ENCODE measurements around the gene VRK1.
"Not testable (repeated sequence)": the region's sequence is repeated elsewhere in the genome, so short reads cannot be mapped to it uniquely, and the experiment has no call there.

VRK1 gene

DNA sequence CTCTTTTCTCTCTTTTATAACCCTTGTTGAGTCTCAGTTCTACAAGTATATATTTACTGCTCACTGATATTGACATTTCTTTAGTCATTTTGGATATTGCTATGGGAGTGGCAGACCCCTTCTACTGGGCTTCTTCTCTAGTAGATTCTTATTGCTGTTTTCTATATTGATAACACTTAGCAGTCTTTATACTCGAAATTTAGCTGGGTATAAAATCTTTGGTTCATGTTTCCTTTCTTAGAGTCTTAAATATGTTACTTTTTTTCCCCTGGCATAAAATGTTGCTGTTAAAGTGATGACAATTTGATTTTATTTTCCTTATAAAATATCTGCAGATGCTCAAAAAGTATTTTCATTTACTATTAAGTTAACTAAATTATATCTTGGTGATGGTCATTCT, 32.6 kb downstream of the VRK1 start:
- no peak for DNase-seq

DNA sequence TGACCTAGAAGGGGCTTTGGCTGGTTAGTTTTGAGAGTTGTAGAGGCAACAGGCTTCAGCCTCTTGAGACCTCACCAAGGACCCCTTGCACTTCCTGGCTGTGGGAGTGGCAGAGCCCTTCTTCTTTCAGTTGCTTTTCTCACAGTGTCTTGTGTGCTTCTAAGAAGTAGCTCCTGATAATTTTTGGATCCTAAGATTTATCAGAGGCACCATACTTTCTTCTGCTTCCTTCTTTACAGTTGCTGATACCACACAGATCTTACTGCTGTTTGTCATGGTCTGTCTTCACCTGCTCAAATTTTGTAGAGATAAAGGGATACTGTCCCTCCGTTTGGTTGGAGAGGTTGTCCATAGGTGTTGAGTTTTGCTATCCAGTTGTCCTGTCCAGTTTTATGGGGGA, 33.8 kb downstream of the VRK1 start:
- DNase-seq: no peak

DNA sequence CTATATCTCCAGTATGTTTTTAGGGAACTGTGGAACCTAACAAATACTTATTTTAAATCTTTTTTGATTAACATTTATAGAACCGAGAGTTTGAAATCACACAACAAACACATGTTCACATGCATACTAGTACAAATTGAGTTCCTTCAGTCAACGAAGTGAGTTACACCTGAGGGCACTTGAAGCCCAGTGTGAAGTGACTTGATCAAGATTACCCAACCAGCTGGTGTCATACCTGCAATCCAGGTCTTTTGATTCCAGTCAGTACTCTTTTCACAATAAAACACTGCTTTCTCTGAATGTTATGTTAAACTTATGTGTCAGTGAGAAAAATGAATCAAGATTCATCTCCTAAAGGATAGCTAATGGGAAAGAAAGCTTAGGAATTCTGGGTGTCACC, 35.2 kb downstream of the VRK1 start:
- no peak for DNase-seq

DNA sequence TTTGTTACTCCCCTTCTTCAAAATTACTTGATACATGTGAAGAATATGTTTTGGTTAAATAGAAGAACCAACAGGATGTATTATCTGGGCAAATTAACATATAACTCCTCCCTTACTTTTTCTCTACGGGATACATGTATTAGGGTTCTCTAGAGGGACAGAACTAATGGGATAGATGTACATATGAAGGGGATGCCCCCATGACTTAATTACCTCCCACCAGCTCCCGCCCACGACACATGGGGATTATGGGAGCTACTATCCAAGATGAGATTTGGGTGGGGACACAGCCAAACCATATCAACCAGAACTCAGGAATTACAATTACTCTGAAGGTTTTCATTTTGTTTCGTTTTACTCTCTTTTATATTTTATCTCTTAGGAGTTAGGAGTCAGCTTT, 41.3 kb downstream of the VRK1 start:
- no peak for DNase-seq

DNA sequence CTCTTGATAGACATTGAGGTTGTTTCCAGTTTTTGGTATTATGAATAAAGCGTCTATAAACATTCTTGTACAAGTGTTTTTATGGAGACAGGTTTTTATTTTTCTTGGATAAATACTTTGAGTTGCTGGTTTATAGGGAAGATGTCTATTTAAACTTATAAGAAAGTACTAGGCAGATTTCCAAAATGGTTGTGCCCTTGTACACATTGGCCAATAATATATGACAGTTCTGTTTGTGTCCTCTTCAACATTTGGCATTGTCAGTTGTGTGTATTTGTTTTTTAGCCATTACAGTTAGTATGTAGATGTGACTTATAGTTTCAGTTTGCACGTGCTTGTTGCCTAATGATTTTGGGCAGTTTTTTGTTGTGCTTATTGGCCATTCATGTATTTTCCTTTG, 42.1 kb downstream of the VRK1 start:
- DNase-seq: no peak

DNA sequence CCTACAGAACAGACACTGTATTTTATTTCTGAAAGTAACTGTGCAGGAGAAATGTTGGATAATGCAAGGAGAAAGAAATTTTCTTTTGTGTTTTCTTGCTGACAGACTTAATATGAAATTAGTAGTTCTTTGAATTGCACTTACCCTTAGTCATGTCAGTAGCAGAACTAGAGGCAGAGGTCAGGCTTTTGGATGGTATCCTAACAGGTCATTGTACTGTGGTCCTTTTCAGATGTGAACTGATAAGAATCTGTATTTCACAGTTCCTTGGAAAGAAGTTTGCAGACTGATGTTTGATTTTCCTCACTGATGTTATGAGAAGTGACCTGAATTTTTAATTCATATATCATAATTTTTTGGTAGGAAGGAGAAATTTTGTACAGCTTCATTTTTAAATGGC, 46.0 kb downstream of the VRK1 start:
- no peak for DNase-seq

DNA sequence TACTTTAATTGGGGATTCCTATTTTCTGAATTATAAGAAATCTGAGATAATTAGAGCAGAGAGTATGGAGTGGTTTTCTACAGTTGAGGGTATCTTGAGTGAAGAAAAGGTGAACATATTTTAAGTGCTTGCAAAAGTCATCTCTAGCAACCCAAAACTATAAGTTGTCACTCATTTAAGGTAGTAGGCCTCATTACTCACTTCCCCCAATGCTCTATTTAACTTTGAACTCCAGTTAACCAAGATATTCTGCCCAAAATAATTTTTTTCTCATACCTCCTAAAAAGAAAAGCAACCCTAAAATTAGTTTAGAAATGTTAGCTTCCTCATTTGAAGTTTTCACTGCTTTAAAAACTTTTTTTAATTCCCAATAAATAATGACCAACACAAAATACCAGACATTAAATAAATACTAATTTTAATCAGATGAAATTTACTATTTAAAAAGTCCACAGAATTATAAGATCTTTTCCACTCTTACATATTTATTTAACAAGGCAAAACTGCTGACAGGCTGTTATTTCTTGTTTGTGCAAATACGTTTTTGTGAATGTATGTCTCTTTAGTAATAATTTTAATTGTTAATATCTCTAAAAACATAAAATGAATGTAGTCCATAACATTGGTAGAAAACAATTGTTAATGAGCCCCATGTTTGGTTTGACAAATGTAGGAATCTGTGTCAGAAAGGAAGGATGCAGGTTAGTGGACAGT, 47.8 kb downstream of the VRK1 start:
- no peak for DNase-seq

DNA sequence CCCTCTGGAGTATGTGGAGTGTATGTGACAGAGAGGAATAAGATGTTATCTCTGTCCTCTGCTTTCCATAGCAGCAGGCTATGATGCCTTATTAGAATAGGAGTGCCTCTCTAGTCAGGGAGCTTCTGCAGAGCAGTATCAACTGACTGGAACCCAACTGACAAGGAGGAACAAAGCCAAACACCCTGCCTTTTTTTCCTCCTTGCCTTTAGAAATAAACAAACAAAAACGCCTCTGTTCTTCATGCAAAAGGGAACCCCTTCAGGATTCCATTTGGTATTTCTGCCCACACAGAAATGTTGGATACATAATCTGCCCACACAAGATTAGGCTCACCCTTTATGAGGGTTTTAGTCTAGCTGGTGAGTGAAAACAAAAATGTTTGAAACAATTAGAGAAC, 50.3 kb downstream of the VRK1 start:
- no peak for DNase-seq

DNA sequence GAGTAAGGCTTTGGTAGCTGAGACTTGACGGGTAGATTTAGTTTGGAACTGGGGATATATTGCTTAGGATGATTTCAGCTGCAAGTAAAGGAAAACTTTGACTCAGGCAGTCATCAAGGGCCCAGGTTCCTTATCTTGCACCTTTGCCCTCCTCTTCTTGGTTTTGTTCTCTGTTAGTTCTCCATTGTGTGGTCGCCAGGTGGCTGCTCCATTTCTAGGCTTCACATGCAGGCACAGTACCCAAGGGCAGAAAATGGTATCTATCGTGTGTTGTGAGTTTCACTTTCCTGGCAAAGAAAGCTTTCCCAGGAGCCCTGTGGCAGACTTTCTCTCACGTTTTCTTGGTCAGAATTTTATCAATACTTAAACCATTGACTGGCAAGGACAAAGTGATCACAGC, 50.8 kb downstream of the VRK1 start:
- no peak for DNase-seq

DNA sequence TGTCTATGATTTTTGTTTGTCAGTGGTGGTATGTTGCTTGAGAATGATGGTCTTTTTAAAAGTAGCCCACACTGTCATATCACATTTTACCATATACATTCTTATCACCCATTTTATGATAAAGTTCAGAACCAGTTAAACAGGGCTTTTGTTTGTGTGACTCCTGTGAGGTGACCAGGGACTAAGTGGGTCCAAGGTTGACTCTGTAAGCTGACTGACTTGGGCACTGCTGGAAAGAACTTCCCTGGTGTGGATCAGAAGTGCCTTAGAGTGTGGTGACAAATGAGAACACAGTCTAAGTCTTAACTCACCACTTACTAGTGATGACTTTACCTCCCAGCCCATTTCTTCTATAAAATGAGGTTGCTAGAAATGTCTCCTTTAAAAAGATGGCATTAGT, 52.6 kb downstream of the VRK1 start:
- DNase-seq: no peak

DNA sequence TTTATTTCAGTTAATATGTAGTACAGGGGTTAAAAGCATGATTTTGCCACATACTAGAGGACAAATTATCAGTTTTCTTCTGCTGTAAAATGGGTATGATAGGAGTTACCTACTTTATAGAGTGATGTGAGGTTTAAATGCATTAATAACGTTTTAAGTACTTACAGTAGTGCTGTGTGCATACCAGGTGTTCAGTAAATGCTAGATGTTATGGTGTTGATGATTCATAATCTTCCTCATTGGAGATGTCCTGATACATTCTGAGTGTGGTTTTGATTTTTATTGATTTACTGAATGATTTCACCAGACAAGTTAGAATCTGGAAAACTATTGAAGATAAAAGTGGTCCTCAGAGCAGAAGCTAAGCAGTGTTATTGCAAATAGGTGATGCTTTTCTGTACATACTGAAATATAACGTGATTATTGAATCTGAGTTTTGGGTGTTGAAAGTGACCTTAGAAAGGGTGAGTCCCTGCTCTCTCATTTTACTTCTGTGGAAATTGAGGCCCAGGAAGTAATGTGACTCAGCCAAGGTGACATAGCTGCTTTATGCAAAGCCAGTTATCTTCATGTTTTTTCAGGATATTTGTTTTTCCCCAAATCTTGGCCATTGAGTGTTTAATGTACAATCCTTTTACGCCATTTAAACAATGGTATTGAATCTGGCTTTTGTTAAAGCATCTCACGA, 54.7 kb downstream of the VRK1 start:
- no peak for DNase-seq

DNA sequence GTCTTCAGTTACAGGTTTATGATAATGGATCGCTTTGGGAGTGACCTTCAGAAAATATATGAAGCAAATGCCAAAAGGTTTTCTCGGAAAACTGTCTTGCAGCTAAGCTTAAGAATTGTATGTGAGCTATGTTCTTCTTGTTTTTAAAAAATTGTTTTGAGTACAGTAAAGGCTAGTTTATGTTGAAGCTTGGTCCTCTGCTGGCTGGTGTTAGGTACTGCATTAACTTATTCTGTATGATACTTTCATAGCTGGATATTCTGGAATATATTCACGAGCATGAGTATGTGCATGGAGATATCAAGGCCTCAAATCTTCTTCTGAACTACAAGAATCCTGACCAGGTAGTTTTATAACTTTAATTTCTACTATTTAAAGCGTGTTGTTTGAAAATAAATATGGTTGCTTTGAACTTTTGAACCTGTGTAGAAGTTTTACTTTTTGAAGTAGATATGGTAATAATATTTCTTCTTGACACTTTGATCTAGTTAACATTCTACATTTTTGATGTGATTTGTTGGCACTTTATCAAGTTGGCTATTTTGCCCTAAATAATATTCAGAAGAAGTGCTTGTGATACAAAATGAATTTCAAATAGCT, 55.7 kb downstream of the VRK1 start:
- DNase-seq: peak; percentile 22

DNA sequence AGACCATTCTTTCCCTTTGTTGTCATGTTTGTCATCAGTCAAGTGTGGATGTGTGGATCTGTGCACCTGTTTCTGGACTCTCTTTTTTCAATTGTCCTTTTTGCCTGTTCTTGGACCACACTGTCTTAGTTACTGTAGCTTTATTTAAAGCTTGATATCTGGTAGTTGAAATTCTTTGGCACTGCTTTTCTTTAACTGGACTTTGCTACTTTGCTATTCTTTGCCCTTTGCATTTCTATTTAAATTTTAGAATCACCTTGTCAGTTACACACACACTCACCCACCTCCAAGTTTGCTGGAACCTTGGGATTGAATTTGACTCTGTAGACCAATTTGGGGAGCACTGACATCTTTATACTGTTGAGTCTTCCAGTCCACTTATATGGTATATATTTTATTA, 61.5 kb downstream of the VRK1 start:
- no peak for DNase-seq

DNA sequence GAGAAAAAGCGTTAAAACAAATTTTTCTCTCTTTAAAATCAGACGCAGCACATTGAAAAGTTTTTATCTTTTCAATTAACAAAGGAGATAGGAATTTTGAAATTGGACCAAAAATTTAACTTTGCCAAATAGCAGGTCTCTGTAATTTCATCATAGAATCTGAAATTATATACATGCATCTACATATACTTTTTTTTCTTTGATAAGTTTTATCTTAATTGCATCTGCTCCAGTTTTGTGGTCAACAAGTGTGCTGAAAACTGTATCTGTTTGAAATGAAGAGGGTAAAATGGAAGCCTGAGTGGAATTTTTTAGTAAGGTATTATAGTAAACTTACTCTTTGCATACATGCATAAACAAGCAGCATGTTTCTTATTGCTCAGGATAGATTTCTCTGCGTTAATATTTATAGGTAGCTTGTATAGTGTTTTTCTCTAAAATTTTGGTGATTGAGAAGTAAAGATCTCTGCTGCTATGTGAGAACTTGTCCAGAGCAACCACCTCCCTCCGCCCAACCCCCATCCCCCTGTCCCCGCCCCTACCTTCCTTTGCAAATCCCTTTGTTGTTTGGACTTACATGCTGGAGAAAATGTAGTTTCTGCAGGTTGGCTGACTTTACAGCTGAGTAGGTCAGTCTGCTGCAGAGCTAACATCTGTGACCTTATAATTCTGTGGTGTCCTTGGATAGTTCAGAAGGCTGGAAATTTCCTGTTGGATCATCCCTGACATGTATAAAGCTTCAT, 64.6 kb downstream of the VRK1 start:
- DNase-seq: no peak

DNA sequence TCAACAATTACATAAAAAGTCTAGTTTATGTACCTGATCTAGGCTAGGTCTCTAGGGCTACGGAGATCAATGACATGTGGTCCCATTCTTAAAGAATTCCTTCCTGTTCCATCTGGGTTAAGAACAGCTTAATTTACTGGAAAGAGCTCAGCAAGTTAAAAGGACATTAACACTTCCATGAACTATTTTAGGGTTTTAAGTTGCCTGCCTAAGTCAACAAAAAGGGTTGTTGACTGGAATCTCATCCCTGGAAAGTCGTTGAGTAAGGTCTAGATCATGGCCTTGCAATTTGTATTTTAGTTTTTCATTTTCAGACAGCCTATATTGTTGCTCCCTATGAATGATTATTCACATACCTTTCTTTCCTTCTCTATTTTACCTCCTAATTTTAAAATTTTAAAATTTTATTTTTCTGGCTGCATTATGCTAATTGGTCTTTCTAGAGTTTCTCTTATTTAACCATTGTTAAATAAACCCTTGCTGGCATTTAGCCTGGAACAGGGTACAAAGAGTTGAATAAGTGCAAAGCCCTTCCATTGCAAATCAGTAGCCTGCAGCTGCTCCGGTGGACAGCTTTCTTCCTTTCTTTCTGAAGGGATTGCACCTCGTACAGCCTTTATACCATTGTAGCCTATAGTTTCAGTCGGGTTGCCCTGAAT, 66.3 kb downstream of the VRK1 start:
- DNase-seq: no peak

DNA sequence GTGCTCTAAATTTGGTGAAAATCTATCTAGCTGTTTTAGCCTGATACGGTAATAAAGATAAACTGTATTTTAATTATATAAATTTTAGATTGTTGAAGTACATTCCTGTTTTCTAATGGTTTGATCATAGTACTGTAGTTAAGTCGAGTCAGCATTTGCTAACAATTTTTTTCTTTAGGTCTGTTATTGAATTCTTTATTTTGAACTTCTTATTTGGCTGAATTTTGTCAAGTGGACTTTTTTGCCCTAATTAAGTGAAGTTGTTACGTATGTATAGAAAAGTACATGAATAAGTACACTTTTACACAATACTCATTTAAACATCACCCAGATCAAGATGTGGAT, 66.8 kb downstream of the VRK1 start:
- DNase-seq: peak; percentile 4

DNA sequence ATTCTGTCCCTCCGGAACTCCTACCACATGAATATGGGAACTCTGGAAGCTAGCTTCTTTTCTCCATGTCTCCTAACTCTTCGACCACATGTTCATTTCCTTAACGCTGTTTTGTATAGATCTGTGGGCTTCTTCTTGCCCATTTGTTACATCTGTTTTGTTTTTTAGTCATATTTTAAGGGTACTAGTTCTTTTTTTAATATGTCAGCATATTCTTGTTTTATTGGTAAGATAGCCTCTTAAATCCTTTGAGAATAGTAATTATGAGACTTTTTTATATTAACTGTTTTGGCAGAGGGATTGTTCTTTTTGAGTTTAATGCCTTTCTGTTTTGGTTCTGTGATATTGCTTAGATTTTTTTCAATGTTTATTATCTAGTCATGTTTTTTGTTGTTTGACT, 70.5 kb downstream of the VRK1 start:
- DNase-seq: no peak

DNA sequence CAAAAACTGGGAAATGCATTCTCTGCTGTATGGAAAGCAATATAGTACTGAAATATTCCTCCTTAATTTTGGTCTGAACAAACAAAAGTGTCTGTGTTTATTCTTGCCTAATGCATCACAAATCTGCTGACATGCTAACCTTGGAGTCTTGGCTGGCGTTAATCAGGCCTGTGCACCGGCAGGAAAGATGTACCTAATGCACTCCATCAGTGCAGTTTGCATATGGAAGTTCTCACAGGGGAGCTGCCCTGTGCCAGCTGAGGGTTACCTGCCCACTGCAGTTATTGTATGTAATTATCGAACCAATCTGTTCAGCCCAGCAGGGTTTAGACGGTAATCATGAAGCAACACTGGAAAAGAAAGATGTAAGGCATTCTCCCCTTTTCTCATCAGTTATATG, 76.9 kb downstream of the VRK1 start:
- no peak for DNase-seq

DNA sequence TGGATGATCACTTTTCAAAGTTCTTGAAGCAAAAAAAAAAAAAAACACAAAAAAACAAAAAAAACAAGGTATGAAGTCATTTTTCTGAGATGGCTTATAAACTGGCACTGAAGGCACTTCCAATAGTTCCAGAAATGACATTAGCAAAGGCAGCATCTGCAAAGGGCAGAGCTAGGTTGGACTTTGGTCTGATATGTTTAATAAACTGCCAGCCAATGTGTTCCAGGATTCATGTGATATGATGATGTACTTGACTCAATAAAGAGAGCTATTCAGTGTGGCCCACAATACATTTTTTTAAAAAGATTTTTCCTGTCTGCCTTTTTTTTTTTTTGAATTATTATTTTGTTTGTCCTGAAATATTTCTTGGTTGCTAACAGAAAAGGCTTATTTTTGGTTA, 79.6 kb downstream of the VRK1 start:
- DNase-seq: no peak

DNA sequence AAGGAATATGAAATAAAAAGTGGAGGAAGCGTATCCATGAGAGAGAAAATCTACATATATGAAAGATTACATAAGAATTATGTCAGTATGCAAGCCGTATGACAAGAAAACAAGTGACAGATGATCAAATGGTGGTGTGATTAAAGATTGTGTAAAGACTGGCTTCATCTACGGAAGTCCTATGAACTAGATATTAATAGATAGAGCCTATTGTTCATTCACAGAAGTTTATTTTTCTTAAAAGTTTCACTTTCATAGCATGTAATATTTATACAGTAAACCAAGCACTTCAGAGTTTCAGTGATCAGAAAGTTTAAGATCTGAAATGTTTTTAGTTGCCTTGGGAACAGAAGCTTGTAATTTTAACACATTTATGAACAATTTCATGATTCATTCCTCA, 84.5 kb downstream of the VRK1 start:
- DNase-seq: peak; percentile 61

DNA sequence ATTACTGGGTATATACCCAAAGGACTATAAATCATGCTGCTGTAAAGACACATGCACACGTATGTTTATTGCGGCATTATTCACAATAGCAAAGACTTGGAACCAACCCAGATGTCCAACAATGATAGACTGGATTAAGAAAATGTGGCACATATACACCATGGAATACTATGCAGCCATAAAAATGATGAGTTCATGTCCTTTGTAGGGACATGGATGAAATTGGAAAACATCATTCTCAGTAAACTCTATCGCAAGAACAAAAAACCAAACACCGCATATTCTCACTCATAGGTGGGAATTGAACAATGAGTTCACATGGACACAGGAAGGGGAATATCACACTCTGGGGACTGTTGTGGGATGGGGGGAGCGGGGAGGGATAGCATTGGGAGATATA, 86.8 kb downstream of the VRK1 start:
- not testable (repeated sequence) for DNase-seq

DNA sequence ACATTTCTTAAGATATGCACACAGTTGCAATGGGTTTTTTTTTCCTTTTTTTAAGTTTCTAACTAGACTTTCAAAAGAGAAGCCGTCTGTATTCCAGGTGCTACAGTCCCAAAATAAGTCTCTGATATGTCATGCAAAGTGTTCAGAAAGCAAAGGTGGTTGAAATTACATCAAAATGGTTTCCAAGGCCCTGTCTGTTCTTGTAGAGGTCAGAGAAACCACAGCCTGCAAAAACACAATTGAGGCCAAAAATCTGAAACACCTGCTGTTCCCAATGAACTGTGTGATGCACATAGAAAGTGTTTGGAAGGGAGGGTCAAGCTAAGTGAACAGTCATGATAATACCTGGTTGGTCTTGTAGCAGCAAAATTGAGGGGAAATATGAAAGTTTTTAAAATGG, 91.0 kb downstream of the VRK1 start:
- DNase-seq: no peak

DNA sequence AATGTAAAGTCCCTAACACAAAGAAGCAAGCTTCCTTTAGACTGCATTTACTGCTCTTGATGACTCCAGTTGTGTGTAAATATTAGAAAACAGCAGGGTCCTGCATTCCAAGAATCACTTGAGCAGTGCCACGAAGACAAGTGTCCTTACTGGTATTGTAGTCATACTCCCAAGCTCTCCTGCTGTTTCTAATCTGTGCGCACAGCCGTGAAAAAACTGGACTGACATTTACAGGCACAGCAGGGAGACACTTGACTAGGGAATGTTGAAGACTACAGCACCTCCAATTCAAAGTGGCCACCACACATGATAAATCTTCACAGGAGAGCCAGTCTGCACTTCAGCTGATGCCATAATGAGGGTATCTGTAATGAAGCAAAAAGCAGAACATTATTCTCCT, 91.4 kb downstream of the VRK1 start:
- no peak for DNase-seq

DNA sequence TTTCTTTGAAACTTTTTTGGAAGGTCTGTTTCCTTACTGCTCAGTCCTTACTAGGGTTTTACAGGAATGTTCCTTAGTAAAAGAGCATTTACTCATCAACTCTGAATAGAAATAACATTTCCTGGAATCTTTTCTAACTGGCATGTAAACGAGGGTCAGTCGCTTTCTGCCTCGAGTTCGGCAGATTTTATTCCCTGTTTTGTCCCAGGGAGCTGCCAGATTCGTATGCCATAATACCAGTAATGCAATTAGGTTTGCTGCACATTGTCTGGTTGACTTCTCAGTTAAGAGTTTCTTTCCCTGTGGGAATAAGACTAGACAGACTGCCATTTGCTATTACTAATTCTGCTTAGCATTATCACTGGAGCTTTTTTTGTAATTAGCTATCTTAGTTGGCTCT, 91.9 kb downstream of the VRK1 start:
- no peak for DNase-seq

Measured in inflammatory macrophage treated with lipopolysaccharide for 4 hours (primary cell).